WTC11 (cell line): ENCODE measurements around the gene RPL18.

ENCODE experiments used
- CREM ChIP-seq: sonication (generic); formaldehyde crosslinking; IDR thresholded peaks from 2 replicates; pipeline ENCODE4 v1.8.1; 2022; ENCODE audit warnings: mild to moderate bottlenecking, missing genetic modification reagents, moderate library complexity
- CTCF ChIP-seq: fragments of 200-600 bp; IDR thresholded peaks from 2 replicates; pipeline ENCODE4 v1.8.0; 2022; ENCODE audit warnings: antibody characterized with exemption
- MAX ChIP-seq: sonication (generic); formaldehyde crosslinking; IDR thresholded peaks from 2 replicates; pipeline ENCODE4 v1.8.0; 2022; ENCODE audit warnings: mild to moderate bottlenecking, missing genetic modification reagents
- SMAD3 ChIP-seq: sonication (generic); formaldehyde crosslinking; IDR thresholded peaks from 2 replicates; pipeline ENCODE4 v1.8.0; 2022; ENCODE audit warnings: missing genetic modification reagents, mild to moderate bottlenecking, borderline replicate concordance
- ZNF416 ChIP-seq: fragments of 250-450 bp; sonication (Bioruptor Pico); IDR thresholded peaks from 2 replicates; pipeline ENCODE4 v1.9.0; 2021; ENCODE audit warnings: mild to moderate bottlenecking, inconsistent platforms
- TF ChIP-seq, protein P1 (sequence below): sonication (generic); formaldehyde crosslinking; IDR thresholded peaks from 2 replicates; pipeline ENCODE4 v1.8.1; 2022; ENCODE audit warnings: low read depth, mild to moderate bottlenecking, moderate library complexity, missing genetic modification reagents, borderline replicate concordance

- TF ChIP-seq ZNF416 (no peak), SMAD3 (CRISPR knock-in tag) (no peak), CTCF (no peak), MAX (no peak), CREM (no peak)
- TF ChIP-seq, protein P1, sequence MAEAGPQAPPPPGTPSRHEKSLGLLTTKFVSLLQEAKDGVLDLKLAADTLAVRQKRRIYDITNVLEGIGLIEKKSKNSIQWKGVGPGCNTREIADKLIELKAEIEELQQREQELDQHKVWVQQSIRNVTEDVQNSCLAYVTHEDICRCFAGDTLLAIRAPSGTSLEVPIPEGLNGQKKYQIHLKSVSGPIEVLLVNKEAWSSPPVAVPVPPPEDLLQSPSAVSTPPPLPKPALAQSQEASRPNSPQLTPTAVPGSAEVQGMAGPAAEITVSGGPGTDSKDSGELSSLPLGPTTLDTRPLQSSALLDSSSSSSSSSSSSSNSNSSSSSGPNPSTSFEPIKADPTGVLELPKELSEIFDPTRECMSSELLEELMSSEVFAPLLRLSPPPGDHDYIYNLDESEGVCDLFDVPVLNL = no peak
Observed at GRCh38 chr19:48637948-48638830, 19.2 kb upstream of the RPL18 start.
